Naive thymus-derived CD8-positive, alpha-beta T cell (primary cell): ENCODE results near the gene CDKAL1. TPM values are rescaled to one million over a fixed set of nuclear protein-coding genes. Genes with fewer than 3 reads are reported as not detected.

Source experiments
- ATAC-seq, 2 donors: fragments of 150-1000 bp; cut with Tn5 transposase in 1 of 2; sonication (Bioruptor Pico), chemical (Tn5 transposase) in 1 of 2; 1 replicate in 1 of 2; 2 replicates in 1 of 2; pipeline ENCODE4 v1.10.0; 2021; ENCODE audit warnings: mild to moderate bottlenecking in 2 of 2, moderate library complexity in 2 of 2
- POLR2A ChIA-PET: fragments of 350-600 bp; sonication (Branson Sonifier 250); formaldehyde crosslinking; loops from one replicate; lab custom pipeline; 2021; ENCODE audit warnings: antibody characterized with exemption; lab: Charles Lee
- DNase-seq, 10 donors: peaks; one replicate each; pipeline versions ENCODE4 v3.0.0 to v3.0.0-alpha.2; 2020 to 2022
- H3K27ac Mint-ChIP-seq, 10 donors: one replicate each; pipeline ENCODE4 v1.8.0; 2020 to 2022; ENCODE audit warnings: mild to moderate bottlenecking in 10 of 10, mixed read lengths in 10 of 10, moderate library complexity in 4 of 10, inconsistent platforms in 1 of 10
- H3K27me3 Mint-ChIP-seq, 5 donors: one replicate each; pipeline ENCODE4 v1.8.0; 2021 to 2022; ENCODE audit warnings: mixed read lengths in 5 of 5
- H3K36me3 Mint-ChIP-seq, 3 donors: one replicate each; pipeline ENCODE4 v1.8.0; 2020 to 2022; ENCODE audit warnings: mixed read lengths in 3 of 3, mild to moderate bottlenecking in 2 of 3, inconsistent platforms in 1 of 3
- H3K4me1 Mint-ChIP-seq, 4 donors: one replicate each; pipeline ENCODE4 v1.8.0; 2021 to 2022; ENCODE audit warnings: mixed read lengths in 4 of 4
- H3K4me3 Mint-ChIP-seq, 10 donors: one replicate each; pipeline ENCODE4 v1.8.0; 2020 to 2022; ENCODE audit warnings: mild to moderate bottlenecking in 10 of 10, mixed read lengths in 10 of 10, moderate library complexity in 6 of 10, inconsistent platforms in 1 of 10
- H3K9me3 Mint-ChIP-seq, 9 donors: one replicate each; pipeline ENCODE4 v1.8.0; 2020 to 2022; ENCODE audit warnings: mixed read lengths in 9 of 9, mild to moderate bottlenecking in 3 of 9, inconsistent platforms in 1 of 9, moderate library complexity in 1 of 9
- polyA plus RNA-seq, 3 donors: library from polyadenylated mRNA; unstranded; fragments of 300-500 nt; fragmentation: Illumina TruSeq; gene quantifications; one replicate each; pipeline ENCODE4 v1.2.3, GENCODE V29; 2021
- total RNA-seq, 8 experiments: library from RNA in 2 of 8; stranded (reverse) in 2 of 8; gene quantifications; one replicate each; pipeline ENCODE4 v1.2.3 and lab custom pipeline; 2021 to 2026

CDKAL1 gene
- total and polyA plus RNA-seq, 5 experiments from 2014 or later = 21.5 to 36.7 (median 29.1) TPM

- DNase-seq (no peak), ATAC-seq (no peak)
- Mint-ChIP-seq H3K36me3 (peaks cover 40 to 53% (median 52%) of the 10 kb centered on the region in 3 donors), H3K27me3 (no peaks in the 10 kb centered on the region), H3K4me1 (peaks cover 0 to 6% (median 3%) of the 10 kb centered on the region in 4 donors), H3K27ac (peak overlapping the region in 3 of 10 donors; percentile 31 to 56 (median 35)), H3K4me3 (no peak overlapping the region), H3K9me3 (peaks cover 0 to 28% (median 15%) of the 10 kb centered on the region in 9 donors)
- POLR2A ChIA-PET = no interaction called here
Observed at GRCh38 chr6:20808439-20808838, 274.2 kb downstream of the CDKAL1 start.

- Mint-ChIP-seq H3K9me3 (peaks cover 0 to 27% (median 15%) of the 10 kb centered on the region in 9 donors), H3K27ac (peak overlapping the region in 1 of 10 donors; percentile 15), H3K27me3 (no peaks in the 10 kb centered on the region), H3K4me1 (peaks cover 0 to 7% (median 3%) of the 10 kb centered on the region in 4 donors), H3K36me3 (peaks cover 40 to 55% (median 52%) of the 10 kb centered on the region in 3 donors), H3K4me3 (no peak overlapping the region)
- POLR2A ChIA-PET = no interaction called here
- ATAC-seq (no peak), DNase-seq (no peak)
Observed at GRCh38 chr6:20808924-20809323, 274.7 kb downstream of the CDKAL1 start.

- ATAC-seq (no peak), DNase-seq (no peak)
- peaks cover 0 to 20% (median 10%) of the 10 kb centered on the region in 9 donors for H3K9me3 Mint-ChIP-seq
- POLR2A ChIA-PET = no interaction called here
- H3K27ac Mint-ChIP-seq = peak overlapping the region in 2 of 10 donors; percentile 17 to 29
- H3K4me1 Mint-ChIP-seq = peaks cover 1 to 13% (median 7%) of the 10 kb centered on the region in 4 donors
- peaks cover 34 to 40% (median 39%) of the 10 kb centered on the region in 3 donors for H3K36me3 Mint-ChIP-seq
- H3K4me3 Mint-ChIP-seq = no peak overlapping the region
- no peaks in the 10 kb centered on the region for H3K27me3 Mint-ChIP-seq
Observed at GRCh38 chr6:20810727-20811108, 276.5 kb downstream of the CDKAL1 start.

GRCh38 chr6:20811109-20811761 lies 277.0 kb downstream of the CDKAL1 start:
- POLR2A ChIA-PET = interaction anchor here (0.9 kb wide), 1 partner anchor 38 kb away, joined by 4 read pairs; no protein-coding TSS in a partner anchor
- DNase-seq (no peak), ATAC-seq (no peak)
- Mint-ChIP-seq H3K27ac (peak overlapping the region in 1 of 10 donors; percentile 29), H3K9me3 (peaks cover 0 to 14% (median 7%) of the 10 kb centered on the region in 9 donors), H3K27me3 (no peaks in the 10 kb centered on the region), H3K4me3 (no peak overlapping the region), H3K36me3 (peaks cover 33 to 35% (median 34%) of the 10 kb centered on the region in 3 donors), H3K4me1 (peaks cover 1 to 16% (median 8%) of the 10 kb centered on the region in 4 donors)

GRCh38 chr6:20812776-20813175 lies 278.5 kb downstream of the CDKAL1 start:
- Mint-ChIP-seq H3K4me3 (no peak overlapping the region), H3K27me3 (no peaks in the 10 kb centered on the region), H3K27ac (no peak overlapping the region), H3K4me1 (peaks cover 1 to 17% (median 8%) of the 10 kb centered on the region in 4 donors), H3K36me3 (peaks cover 24 to 30% (median 29%) of the 10 kb centered on the region in 3 donors), H3K9me3 (peaks cover 0 to 11% (median 3%) of the 10 kb centered on the region in 9 donors)
- POLR2A ChIA-PET = no interaction called here
- DNase-seq = no peak
- no peak for ATAC-seq

GRCh38 chr6:20814494-20814893 lies 280.2 kb downstream of the CDKAL1 start:
- ATAC-seq = no peak
- no peak for DNase-seq
- no peaks in the 10 kb centered on the region for H3K27me3 Mint-ChIP-seq
- H3K9me3 Mint-ChIP-seq = peaks cover 0 to 11% (median 3%) of the 10 kb centered on the region in 9 donors
- POLR2A ChIA-PET = no interaction called here
- H3K27ac Mint-ChIP-seq = no peak overlapping the region
- H3K36me3 Mint-ChIP-seq = peaks cover 27 to 31% (median 29%) of the 10 kb centered on the region in 3 donors
- peaks cover 1 to 17% (median 8%) of the 10 kb centered on the region in 4 donors for H3K4me1 Mint-ChIP-seq
- H3K4me3 Mint-ChIP-seq = no peak overlapping the region

- Mint-ChIP-seq H3K9me3 (peaks cover 0 to 11% (median 3%) of the 10 kb centered on the region in 9 donors), H3K36me3 (peaks cover 34 to 39% (median 34%) of the 10 kb centered on the region in 3 donors), H3K4me1 (peaks cover 1 to 19% (median 10%) of the 10 kb centered on the region in 4 donors), H3K27ac (no peak overlapping the region), H3K4me3 (no peak overlapping the region), H3K27me3 (no peaks in the 10 kb centered on the region)
- ATAC-seq (no peak), DNase-seq (no peak)
- POLR2A ChIA-PET = no interaction called here
Observed at GRCh38 chr6:20816126-20816525, 281.9 kb downstream of the CDKAL1 start.

GRCh38 chr6:20817806-20818320 lies 283.6 kb downstream of the CDKAL1 start:
- DNase-seq (no peak), ATAC-seq (no peak)
- no peak overlapping the region for H3K4me3 Mint-ChIP-seq
- H3K36me3 Mint-ChIP-seq = peaks cover 38 to 44% (median 39%) of the 10 kb centered on the region in 3 donors
- POLR2A ChIA-PET = no interaction called here
- H3K9me3 Mint-ChIP-seq = peaks cover 0 to 7% (median 2%) of the 10 kb centered on the region in 9 donors
- H3K27ac Mint-ChIP-seq = no peak overlapping the region
- peaks cover 0 to 19% (median 8%) of the 10 kb centered on the region in 4 donors for H3K4me1 Mint-ChIP-seq
- H3K27me3 Mint-ChIP-seq = no peaks in the 10 kb centered on the region

- POLR2A ChIA-PET = no interaction called here
- no peak for ATAC-seq
- DNase-seq = no peak
- H3K27me3 Mint-ChIP-seq = no peaks in the 10 kb centered on the region
- H3K36me3 Mint-ChIP-seq = peaks cover 39 to 49% (median 41%) of the 10 kb centered on the region in 3 donors
- peaks cover 0 to 14% (median 5%) of the 10 kb centered on the region in 4 donors for H3K4me1 Mint-ChIP-seq
- no peak overlapping the region for H3K27ac Mint-ChIP-seq
- H3K4me3 Mint-ChIP-seq = no peak overlapping the region
- H3K9me3 Mint-ChIP-seq = peaks cover 0 to 3% (median 0%) of the 10 kb centered on the region in 9 donors
Observed at GRCh38 chr6:20819774-20820400, 285.6 kb downstream of the CDKAL1 start.

GRCh38 chr6:20826378-20826777 lies 292.1 kb downstream of the CDKAL1 start:
- Mint-ChIP-seq H3K27me3 (no peaks in the 10 kb centered on the region), H3K36me3 (peaks cover 19 to 44% (median 30%) of the 10 kb centered on the region in 3 donors), H3K4me3 (no peak overlapping the region), H3K4me1 (peaks cover 0 to 9% (median 7%) of the 10 kb centered on the region in 4 donors), H3K27ac (peak overlapping the region in 1 of 10 donors; percentile 51), H3K9me3 (peaks cover 0 to 3% (median 0%) of the 10 kb centered on the region in 9 donors)
- DNase-seq = no peak
- POLR2A ChIA-PET = interaction anchor here (0.8 kb wide), 1 partner anchor 11 kb away, joined by 3 read pairs; no protein-coding TSS in a partner anchor
- ATAC-seq = no peak

- Mint-ChIP-seq H3K27ac (no peak overlapping the region), H3K4me3 (no peak overlapping the region), H3K27me3 (no peaks in the 10 kb centered on the region), H3K4me1 (peaks cover 4 to 17% (median 9%) of the 10 kb centered on the region in 4 donors), H3K36me3 (peaks cover 10 to 36% (median 26%) of the 10 kb centered on the region in 3 donors), H3K9me3 (peaks cover 0 to 3% (median 0%) of the 10 kb centered on the region in 9 donors)
- ATAC-seq = no peak
- POLR2A ChIA-PET = no interaction called here
- DNase-seq = no peak
Observed at GRCh38 chr6:20827798-20828197, 293.5 kb downstream of the CDKAL1 start.

GRCh38 chr6:20830576-20830975 lies 296.3 kb downstream of the CDKAL1 start:
- Mint-ChIP-seq H3K27me3 (no peaks in the 10 kb centered on the region), H3K27ac (no peak overlapping the region), H3K36me3 (peaks cover 0 to 23% (median 16%) of the 10 kb centered on the region in 3 donors), H3K9me3 (peaks cover 0 to 2% (median 0%) of the 10 kb centered on the region in 9 donors), H3K4me1 (peaks cover 9 to 41% (median 20%) of the 10 kb centered on the region in 4 donors), H3K4me3 (no peak overlapping the region)
- POLR2A ChIA-PET = no interaction called here
- DNase-seq (no peak), ATAC-seq (no peak)
